ENCODE results near the gene MEGF10.

MEGF10 gene

GRCh38 chr5:127375124-127375523, 84.5 kb downstream of the MEGF10 start:
- no peak for DNase-seq

DNA sequence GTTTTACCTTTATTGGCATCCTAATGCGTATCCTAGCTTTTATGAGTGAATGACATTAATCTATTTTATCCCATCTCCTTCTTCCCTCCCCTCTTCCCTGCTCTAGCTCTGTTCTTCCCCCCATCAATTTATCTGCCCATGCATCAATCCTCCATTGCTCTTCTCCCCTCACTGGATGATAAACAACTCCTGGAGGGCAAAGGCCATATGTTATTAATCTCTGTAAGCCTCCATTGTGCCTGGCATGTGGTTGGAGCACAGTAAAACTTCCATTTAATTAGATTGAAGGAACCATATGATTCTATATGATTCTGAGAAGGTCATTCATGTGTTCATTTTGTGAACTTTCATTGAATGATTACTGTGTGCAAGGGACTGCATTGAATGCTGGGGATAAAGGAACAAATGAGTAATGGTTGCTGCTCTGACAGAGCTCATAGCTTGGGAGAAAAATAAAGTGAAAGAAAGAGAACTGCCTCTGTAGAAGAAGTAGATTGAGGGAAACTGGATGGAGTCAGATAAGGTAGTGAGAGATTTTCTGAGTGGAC, 85.0 kb downstream of the MEGF10 start:
- no peak for DNase-seq

DNA sequence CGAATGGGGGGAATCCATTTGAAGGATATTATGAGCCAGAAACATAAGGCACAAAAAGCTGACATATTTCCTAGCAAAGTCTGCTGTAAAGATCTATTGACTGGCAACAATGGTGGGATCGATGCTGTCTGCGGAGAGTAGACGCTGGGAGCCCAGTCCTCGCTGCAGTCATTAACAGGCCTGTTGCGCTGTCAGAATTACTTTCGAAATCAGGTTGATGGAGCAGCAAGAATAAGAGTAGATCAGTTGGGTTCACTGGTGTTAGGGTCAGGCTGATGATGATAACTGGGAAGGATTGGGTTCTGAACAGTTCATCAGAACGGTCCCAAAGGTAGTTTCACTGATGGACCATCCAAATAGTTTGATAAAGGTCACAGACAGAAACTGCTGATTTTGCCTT, 87.1 kb downstream of the MEGF10 start:
- no peak for DNase-seq

DNA sequence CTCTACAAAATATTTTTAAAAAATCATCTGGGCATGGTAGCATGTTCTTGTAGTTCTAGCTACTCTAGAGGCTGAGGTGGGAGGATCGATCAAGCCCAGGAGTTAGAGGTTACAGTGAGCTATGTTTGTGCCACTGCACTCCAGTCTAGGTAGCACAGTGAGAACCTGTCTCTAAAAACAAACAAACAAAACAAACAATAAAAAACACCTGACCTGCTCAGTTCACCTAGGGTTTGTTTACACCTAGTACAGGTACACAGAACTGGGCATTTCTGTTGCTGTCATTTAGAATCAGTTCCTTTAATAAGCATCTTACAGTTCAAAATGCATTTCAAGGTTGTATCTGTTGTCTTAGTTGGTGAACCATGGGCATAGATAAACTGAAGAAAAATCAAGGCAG, 95.3 kb downstream of the MEGF10 start:
- DNase-seq, result no peak

GRCh38 chr5:127386557-127386956, 96.0 kb downstream of the MEGF10 start:
- DNase-seq, result peak; percentile 39

DNA sequence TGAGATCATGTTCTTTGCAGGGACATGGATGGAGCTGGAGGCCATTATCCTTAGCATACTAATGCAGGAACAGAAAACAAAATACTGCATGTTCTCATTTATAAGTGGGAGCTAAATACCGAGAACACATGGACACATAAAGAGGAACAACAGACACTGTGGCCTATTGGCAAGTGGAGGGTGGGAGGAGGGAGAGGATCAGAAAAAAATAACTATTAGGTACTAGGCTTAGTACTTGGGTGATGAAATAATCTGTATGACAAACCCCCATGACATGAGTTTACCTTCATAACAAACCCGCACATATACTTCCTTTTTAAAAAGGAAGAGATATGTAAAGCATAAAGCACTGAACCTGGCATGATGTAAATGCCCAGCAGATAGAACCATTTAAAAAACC, 99.0 kb downstream of the MEGF10 start:
- no peak for DNase-seq

GRCh38 chr5:127392762-127393161, 102.2 kb downstream of the MEGF10 start:
- no peak for DNase-seq

DNA sequence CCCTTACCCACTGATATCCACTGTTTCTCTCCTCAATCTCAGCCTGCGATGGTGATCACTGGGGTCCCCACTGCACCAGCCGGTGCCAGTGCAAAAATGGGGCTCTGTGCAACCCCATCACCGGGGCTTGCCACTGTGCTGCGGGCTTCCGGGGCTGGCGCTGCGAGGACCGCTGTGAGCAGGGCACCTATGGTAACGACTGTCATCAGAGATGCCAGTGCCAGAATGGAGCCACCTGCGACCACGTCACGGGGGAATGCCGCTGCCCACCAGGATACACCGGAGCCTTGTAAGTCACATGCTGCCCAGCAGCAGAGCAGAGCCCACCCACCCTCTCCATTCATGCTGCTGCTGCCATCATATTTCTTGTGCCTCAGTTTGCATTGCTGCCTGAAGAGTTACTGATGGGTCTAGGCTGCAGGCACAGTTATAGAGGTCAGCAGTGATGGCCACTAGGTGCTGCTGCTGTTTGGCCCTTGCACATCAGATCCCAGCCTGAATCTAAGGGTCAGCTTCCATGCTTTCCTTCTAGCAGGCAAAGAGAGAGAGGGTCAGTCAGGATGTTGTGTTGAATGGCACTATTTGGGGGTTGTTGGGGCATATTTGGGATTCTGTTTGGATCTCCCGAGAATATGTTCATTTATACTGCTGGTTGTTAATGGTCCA, 106.0 kb downstream of the MEGF10 start:
- DNase-seq, result no peak

DNA sequence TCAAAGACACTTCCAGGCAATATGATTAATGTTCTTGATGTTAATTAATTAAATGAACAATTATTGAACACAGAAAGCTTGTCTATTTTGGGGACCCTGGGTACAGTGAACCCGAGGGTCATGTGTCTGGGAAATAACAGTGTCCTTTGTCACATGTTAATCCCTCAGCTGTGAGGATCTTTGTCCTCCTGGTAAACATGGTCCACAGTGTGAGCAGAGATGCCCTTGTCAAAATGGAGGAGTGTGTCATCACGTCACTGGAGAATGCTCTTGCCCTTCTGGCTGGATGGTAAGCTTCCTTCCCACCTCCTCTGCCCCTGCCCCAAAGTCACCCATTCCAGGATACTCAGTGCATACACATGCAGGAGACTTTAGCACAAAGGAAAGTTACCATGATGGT, 107.9 kb downstream of the MEGF10 start:
- DNase-seq, result no peak

DNA sequence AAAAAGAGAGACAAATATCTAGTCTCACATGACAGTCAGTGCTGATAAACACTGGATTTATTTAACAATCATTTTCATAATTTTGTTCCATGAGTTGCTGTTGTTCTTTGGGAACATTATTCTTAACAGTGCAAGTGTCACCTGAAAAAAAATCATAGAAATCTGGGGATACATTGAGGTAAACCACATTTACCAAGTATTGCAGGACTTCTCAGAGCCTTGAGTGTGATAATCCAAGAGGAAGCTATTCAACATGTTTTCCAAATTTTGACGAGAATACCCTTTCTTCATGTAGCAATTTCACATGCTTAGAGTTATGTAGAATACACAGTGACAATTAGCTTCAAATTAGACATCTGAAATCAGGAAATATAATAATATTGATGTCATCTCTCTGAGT, 108.5 kb downstream of the MEGF10 start:
- no peak for DNase-seq

GRCh38 chr5:127400539-127400938, 109.9 kb downstream of the MEGF10 start:
- no peak for DNase-seq

DNA sequence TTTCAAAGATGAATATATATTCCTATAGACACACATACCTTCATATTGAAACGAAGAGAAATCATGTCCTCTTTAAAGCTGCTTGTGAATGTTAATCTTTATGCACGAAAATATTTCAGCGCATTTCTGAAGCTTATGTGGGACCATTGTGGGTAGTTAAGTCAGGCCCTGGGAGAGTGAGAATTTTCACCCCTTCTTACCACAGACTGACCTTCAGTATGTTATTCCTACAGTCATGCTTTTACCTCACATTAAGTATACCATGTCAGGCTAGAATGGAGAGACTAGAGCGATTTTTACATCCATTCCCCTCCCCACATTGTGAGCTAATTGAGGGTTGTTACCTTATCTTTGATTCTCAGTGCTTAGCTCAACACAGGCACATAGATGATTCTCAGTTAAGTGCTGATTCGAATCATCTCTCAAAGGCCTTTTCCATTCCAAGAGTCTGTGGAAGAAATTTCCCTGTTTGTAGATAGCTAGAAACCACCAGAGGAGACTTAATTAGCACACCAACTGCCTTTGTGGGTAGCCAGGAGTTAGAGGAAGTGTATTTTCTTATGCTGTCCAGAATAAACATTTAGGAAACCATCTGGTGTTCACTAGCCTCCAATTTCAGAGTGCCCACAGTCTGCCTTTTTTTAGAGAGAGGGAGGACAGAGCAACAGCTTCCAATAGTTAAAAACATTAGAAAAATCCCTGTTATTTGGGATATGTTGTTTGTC, 110.5 kb downstream of the MEGF10 start:
- no peak for DNase-seq

DNA sequence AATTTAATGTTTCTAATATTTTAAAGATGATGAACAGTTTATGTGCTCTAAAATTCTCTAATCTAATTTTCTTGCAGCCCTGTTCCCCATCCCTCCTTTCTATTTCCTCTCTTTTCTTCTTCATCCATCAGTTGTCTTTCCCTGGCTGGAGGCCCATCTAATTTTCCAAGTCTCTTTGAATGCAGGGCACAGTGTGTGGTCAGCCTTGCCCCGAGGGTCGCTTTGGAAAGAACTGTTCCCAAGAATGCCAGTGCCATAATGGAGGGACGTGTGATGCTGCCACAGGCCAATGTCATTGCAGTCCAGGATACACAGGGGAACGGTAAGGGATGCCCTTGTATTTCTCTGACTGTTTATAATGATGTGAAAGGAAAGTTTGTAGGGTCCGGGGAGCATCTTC, 111.8 kb downstream of the MEGF10 start:
- no peak for DNase-seq

DNA sequence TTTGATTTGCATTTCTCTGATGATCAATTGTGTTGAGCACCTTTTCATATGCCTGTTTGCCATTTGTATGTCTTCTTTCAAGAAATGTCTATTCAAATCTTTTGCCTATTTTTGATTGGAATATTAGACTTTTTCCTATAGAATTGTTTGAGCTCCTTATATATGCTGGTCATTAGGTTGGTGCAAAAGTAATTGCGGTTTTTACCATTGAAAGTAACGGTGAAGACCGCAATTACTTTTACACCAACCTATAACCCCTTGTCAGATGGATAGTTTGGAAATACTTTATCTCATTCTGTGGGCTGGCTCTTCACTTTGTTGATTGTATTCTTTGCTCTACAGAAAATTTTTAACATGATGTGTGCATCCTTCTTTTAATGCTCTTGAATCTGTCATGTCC, 113.6 kb downstream of the MEGF10 start:
- DNase-seq, result no peak

GRCh38 chr5:127406326-127407121, 115.9 kb downstream of the MEGF10 start:
- DNase-seq, result no peak

- DNase-seq, result no peak
These were observed 118.8 kb downstream of the MEGF10 start for GRCh38 chr5:127409246-127409917.

DNA sequence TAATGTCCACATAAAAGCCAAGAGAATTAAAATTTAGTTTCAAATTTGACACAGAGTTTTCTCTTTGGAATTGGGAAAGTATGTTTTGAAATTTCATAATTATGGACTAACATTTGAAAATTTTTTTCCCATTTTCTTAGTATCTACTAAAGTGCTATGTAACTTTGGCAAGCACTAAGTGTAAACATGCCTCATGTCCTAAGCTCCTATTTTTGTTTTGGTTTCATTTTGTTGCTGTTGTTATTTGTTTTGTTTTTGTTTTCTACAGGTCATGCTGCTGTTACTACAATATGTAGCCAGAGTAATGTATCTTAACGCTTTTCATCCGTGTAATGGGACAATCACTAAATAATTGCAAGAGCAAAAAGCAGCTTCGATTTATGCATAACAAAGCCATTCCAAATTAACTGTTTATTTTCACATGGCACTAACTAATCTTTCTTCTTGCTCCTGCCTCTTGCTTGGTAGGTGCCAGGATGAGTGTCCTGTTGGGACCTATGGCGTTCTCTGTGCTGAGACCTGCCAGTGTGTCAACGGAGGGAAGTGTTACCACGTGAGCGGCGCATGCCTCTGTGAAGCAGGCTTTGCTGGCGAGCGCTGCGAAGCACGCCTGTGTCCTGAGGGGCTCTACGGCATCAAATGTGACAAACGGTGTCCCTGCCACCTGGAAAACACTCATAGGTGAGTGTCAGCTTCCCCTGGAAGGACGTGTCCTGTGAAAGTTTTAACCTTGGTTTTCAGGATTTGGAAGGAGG, 119.5 kb downstream of the MEGF10 start:
- DNase-seq, result no peak

GRCh38 chr5:127410959-127411358, 120.4 kb downstream of the MEGF10 start:
- DNase-seq, result no peak

DNA sequence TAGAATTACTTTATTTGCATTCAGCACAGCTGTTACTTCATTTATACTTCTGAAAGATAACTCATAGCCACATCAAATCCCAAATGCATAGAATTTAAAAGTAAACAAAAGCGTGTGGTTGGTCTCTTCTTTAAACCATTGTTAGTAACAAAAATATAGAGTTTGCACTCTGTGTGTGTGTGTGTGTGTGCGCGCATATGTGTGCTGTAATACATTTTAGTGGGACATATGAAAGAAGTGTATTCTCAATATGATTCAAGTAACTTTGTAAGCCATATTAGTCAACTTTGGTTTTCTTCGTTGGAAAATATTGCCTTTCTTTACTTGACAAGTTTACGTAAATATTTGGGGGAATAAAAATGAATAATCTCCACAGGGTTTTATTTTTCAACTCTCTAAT, 120.8 kb downstream of the MEGF10 start:
- no peak for DNase-seq

DNA sequence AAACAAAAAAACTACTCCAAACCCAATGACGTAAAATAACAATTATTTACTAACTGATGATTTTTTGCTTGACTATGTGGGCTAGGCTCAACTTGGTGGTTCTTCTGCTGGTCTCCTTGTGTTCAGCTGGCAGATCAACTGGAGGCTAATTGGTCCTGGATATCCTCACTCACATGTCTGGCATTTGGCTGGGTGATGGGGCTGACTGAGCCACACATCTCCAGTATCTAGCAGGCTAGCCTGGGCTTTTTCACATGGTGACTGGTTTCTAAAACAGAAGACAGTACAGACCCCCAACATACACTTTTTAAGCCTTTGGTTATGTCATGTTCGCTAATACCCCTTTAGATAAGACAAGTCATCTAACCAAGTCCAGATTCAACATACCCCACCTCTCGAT, 122.1 kb downstream of the MEGF10 start:
- no peak for DNase-seq

GRCh38 chr5:127415034-127415433, 124.4 kb downstream of the MEGF10 start:
- no peak for DNase-seq

GRCh38 chr5:127416906-127417305, 126.3 kb downstream of the MEGF10 start:
- DNase-seq, result no peak

Data from HCEC 1CT (cell line).